HG03558 (cell line): Measurements from ENCODE around the gene MYOZ1.
"Not testable (repeated sequence)": the region's sequence is repeated elsewhere in the genome, so short reads cannot be mapped to it uniquely, and the experiment has no call there.

Experiments used
- ATAC-seq: cut with Tn5 transposase; IDR thresholded peaks from one replicate; pipeline ENCODE4 v1.9.1; 2021; ENCODE audit warnings: moderate number of reproducible peaks; ENCODE audit not compliant: unreplicated experiment; ENCODE audit errors: extremely low read depth

MYOZ1 gene

DNA sequence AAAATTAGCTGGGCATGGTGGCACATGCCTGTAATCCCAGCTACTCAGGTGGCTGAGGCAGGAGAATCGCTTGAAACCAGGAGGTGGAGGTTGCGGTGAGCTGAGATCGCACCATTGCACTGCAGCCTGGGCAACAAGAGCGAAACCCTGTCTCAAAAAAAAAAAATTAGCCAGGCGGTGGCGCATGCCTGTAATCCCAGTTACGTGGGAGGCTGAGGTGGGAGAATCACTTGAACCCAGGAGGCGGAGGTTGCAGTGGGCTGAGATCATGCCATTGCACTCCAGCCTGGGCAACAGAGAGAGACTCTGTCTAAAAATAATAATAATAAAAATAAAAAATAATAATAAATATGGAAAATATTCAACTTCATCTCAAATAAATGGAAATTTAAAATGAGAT is 24.1 kb downstream of the MYOZ1 start:
- not testable (repeated sequence) for ATAC-seq

DNA sequence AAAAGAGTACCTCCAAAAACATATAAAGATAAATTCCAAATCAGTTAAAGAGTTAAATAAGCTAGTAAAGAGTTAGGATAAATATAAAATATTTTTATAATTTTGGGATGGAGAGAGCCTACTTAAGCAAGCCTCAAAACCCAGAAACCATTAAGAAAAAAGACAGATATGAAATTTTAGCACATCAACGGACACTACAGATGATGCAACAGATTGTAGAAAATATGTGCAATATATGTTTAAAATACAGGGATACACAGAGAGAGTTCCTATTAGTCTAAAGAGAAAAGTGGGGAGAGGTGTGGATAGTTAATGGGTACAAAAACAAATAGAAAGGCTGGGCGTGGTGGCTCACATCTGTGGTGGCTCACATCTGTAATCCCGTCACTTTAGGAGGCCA is 26.6 kb downstream of the MYOZ1 start:
- no peak for ATAC-seq

DNA sequence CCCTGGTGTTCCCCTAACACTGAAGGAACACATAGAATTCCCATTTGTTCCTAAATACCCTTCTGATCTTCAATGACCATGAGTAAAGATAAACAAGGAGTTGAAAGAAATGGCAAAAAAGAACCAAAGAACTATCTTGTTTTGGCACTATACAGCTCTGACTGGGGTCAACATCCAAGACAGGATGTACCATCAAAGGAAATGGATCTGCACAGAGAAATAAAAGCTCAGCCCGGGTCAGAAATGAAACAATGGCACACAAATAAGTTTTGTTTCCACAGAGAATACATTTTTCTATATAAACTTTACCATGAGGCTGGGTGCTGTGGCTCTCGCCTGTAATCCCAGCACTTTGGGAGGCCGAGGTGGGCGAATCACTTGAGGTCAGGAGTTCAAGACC is 32.2 kb downstream of the MYOZ1 start:
- no peak for ATAC-seq

DNA sequence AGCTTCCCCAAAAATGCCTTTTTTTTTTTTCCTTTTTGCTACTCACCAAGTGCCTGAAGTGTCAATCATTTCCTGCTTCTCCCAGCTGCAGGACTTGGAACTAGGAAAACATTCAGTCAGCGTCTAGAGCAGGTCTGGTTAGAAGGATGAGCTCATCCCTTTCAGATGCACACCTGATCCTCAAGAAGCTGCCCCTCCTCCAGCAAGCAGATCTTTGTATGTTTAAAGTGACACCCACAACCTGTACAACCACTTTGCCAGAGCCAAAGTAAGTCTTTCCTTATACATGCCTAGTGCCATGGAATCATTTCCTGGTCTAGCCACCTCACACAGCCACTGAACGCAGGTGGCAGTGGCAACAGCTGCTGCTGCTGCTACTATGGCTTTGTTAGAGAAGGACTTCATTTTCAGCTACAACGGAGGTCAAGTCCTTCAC is 39.8 kb downstream of the MYOZ1 start:
- ATAC-seq: no peak

DNA sequence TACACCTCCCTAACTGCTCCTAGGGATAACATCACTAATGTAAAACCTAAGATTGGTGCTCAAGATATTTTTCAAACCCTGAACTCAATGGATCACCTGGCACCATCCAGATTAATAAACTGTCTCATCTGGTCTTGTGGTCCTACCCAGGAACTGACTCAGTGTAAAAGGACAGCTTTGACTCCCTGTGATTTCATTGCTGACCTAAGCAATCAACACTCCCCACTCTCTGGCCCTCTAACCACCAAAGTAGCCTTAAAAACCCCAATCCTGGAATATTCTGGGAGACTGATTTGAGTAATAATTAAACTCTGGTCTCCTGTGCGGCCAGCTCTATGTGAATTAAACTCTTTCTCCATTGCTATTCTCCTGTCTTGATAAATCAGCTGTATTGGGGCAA is 43.9 kb downstream of the MYOZ1 start:
- no peak for ATAC-seq

DNA sequence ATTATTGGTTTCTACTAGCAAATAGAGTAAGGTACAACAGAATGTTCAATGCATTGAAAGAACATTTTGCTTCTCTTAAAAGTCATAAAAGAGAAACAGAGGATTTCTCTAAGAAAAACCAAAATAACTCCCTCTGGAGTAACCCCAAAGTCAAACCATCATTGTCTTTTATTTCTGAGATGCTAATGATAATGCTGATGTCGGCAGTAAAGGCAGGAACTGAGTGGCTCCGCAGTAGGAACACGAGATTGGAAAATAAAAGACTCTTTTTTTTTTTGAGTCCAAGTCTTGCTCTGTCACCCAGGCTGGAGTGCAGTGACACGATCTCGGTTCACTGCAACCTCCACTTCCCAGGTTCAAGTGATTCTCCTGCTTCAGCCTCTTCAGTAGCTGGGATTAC is 47.5 kb downstream of the MYOZ1 start:
- no peak for ATAC-seq

DNA sequence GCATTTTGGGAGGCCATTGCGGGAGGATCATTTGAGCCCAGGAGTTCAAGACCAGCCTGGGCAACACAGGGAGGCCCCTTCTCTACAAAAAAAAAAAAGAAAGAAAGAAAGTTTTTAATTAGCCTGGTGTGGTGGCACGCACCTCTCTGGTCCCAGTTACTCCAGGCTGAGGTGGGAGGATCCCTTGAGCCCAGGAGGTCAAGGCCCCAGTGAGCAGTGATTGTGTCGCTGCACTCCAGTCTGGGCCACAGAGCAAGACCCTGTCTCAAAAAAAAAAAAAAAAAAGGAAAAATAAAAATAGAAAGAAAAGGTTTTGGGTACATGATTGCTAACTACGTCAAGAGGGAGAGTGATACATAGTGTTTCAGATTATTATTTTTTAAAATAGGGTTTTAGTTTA is 48.2 kb downstream of the MYOZ1 start:
- no peak for ATAC-seq

DNA sequence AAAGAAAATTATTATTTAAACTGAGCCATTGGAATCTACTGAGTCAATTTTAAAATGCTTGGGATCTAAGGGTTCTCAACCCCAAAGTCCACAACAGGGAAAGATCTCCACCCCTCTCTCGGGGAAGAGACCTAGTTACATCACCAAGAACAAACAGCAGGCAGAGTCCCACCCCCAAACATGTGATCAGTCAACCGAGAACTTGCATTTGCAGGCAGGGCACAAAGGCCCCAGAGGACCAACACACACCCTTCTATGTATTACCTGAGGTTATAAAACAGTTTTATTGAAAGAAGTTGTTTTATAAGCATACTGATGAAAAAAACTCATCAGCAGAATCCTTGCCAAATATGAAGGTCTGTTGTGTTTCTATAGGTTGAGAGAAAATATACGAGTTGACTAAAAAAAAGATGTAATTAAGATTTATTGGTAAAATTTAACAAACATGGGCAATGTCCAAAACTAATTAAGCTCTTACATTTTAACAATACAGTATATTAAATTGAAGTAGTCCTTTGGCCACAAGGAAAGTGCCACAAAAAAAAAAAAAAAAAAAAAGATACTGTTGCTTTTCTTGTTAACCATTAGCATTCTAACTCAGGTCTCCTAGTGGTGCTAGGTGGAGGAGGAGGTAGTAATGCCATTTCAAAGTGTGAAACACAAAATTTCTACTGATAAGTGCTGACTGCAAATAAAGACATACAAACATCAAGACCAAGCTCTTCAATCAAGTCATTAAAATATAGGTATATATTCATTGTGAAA is 49.2 kb downstream of the MYOZ1 start:
- no peak for ATAC-seq

DNA sequence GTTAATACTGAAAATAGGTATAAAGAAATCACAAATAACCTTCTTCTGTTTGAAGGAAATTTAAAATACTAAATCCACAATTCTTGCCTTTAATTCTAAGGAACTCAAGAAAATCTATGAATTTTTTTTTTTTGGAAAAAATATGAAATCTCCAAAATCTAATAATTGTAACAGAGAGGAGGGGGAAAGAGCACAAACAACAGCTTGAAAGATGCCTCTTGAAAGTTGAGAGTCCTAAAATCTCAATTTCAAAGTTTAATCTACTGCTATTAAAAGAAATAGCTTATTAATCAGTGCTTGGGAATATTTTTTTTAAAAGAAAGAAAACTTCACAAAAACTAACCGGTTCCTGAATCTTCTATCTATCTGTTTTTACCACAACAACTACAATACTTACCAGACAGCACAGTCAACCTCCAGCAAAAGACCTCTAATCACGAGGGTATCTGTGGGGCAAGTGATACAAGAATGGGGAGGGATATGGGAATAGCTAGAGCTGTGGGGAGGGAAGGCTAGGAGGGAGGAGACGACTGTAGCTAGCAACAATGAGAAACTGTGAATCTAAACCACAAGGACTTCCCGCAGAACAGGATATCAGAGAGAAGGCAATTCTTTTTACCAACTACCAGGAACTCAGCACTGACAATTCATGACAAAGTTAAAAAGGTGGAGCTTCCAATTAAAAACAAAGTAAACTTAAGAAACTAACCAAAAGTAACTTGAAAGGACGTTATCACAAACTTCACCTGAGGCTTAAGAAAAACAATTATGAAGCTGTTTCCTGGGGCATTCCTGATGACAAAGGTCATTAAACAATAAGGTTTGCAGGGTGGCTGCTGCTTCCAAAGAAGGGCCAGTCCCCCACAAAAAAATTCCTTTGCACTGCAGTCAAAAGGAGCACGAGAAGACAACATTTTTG is 50.1 kb downstream of the MYOZ1 start, which contains the start of gene USP54:
Gene USP54 (minus strand): TSS at position 462 of the 919 bp plus-strand sequence. CDS start 15,684 bp downstream, outside the sequence.
- no peak for ATAC-seq

DNA sequence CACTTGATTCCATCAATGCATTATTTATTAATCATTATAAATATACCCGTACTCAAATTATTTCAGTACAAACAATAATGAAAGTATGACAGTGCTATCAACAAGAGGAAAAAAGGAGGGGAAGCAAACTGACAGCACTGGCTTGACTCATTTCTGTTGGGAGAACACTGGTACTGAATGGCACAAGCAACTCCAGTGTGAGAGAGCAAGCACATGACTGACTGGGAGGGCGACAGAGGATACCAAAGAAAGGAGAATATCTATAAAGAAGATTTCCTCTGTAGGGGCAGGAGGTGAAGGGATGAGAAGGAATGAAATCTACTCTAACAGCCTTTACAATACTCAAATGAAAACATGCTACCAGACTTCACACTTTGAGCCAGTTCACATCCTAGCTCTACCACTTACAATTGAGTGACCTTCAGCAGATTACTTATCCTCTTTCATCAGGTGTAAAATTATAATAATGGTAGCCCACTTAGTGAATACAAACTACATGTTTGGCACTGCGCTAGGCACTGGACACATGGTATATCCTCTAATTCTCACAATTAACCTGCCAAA is 51.6 kb downstream of the MYOZ1 start:
- ATAC-seq: no peak

DNA sequence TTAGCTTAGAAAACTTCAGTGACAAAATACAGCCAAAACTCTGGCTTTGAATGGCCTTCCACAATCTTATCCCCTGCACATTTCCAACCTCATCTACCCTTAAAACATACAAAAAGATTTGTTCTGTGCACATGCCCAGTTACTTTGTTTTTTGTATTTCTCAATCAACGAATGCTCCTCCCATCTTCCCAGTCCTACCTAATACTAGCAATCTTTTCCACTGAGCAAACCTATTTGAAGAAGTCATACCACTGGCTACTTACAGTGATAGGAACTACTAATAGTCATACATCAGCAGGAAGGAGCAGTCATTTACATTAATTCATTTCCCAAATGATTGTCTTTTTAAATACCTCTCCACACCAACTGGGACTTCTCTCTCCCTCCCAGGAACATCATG is 52.6 kb downstream of the MYOZ1 start:
- no peak for ATAC-seq

DNA sequence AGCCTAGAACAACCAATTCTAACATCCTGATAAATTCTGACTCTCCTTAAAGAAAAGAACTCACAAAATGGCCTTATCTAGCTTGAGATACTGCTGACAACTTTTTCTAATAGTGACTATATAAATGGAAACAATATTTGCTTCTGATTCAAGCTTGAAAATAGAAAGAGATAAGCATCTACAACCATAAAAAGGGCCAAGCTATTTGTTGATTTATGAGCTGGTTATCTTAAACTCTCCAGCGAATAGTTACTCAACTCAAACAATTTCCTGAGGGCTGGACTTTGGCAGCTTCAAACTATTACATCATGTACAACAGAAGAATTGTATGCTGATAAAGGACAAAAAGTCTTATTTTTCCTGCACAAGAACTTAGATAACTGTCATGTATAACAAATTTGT is 54.7 kb downstream of the MYOZ1 start:
- no peak for ATAC-seq

DNA sequence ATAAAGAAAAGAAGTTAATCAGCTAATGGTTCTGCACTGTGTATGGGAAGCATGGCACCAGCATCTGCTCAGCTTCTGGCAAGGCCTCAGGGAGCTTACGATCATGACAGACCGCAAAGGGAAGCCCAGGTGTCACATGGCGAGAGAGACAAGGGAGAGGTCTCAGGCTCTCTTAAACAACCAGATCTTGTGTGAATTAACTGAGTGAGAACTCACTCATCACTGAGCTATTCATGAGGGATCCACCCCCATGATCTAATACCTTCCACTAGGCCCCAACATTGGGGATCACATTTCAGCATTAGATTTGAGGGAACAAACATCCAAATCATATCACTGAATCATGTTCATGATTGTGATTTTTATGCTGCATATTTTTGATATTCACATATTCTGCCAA is 55.9 kb downstream of the MYOZ1 start:
- ATAC-seq: no peak

DNA sequence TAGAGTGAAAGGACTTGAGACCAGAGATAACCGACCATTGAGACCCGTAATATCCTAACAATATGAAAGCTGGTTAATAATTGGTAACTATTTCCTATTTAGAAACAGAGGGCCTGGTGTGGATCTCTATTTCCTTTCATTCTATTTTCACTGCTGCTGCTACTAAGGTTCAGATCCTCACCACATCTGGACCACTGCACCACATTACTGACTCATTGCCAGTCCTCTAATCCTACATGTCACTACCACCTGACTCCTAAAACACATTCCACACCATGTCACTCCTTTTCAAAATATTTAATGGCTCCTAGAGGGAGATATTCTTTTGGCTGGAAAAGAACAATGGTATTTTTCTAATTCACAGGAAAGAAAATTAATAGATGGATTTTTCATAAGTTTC is 56.5 kb downstream of the MYOZ1 start:
- ATAC-seq: no peak

DNA sequence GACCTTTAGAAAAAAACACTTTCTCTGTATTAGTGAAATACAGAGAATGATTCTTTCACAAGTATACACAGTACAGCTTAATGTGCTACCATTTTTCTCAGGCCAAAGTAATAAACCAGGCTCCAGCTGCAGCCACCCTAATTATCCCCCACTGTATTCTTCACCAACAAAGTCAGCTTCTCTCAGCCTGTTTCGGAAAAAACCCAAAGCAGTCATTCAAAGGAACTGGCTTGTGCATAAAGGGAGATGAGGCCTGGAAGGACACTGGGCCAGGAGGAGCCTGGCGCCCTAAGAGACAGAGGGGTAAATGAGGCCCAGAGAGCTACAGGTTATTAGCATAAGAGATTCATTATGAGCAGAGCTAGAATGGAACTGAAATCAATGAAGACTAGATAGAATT is 59.4 kb downstream of the MYOZ1 start:
- ATAC-seq: no peak
